Subcutaneous abdominal adipose tissue (tissue), 5 donors: ENCODE measurements around the gene LIN28B.
"Not testable (repeated sequence)": the region's sequence is repeated elsewhere in the genome, so short reads cannot be mapped to it uniquely, and the experiment has no call there.

Source experiments
- H3K27ac ChIP-seq: one replicate; pipeline ENCODE4 v1.7.0; 2013; ENCODE audit warnings: low read depth, mild to moderate bottlenecking, inconsistent platforms, low read length, moderate library complexity
- H3K27me3 ChIP-seq, 5 donors: one replicate each; pipeline ENCODE4 v1.7.0; 2013; ENCODE audit warnings: low read length in 5 of 5, inconsistent platforms in 1 of 5; ENCODE audit not compliant: control insufficient read depth in 5 of 5, insufficient read depth in 4 of 5
- H3K36me3 ChIP-seq, 5 donors: one replicate each; pipeline ENCODE4 v1.7.0; 2013; ENCODE audit warnings: low read length in 5 of 5; ENCODE audit not compliant: control insufficient read depth in 5 of 5, insufficient read depth in 5 of 5
- H3K4me1 ChIP-seq, 5 donors: one replicate each; pipeline ENCODE4 v1.7.0; 2013; ENCODE audit warnings: low read length in 5 of 5, mild to moderate bottlenecking in 3 of 5, moderate library complexity in 1 of 5; ENCODE audit not compliant: control insufficient read depth in 5 of 5, insufficient read depth in 5 of 5
- H3K4me3 ChIP-seq, 5 donors: one replicate each; pipeline ENCODE4 v1.7.0; 2013; ENCODE audit warnings: low read length in 5 of 5, low read depth in 1 of 5
- H3K9ac ChIP-seq, 5 donors: one replicate each; pipeline ENCODE4 v1.7.0; 2013; ENCODE audit warnings: low read length in 5 of 5, mild to moderate bottlenecking in 4 of 5, moderate library complexity in 3 of 5
- H3K9me3 ChIP-seq, 5 donors: one replicate each; pipeline ENCODE4 v1.7.0; 2013; ENCODE audit warnings: low read length in 5 of 5; ENCODE audit not compliant: control insufficient read depth in 5 of 5
- donor health status: healthy.
- donor health status: healthy.
- donor health status: healthy.
- donor health status: healthy.
- donor health status: healthy.

Gene LIN28B

DNA sequence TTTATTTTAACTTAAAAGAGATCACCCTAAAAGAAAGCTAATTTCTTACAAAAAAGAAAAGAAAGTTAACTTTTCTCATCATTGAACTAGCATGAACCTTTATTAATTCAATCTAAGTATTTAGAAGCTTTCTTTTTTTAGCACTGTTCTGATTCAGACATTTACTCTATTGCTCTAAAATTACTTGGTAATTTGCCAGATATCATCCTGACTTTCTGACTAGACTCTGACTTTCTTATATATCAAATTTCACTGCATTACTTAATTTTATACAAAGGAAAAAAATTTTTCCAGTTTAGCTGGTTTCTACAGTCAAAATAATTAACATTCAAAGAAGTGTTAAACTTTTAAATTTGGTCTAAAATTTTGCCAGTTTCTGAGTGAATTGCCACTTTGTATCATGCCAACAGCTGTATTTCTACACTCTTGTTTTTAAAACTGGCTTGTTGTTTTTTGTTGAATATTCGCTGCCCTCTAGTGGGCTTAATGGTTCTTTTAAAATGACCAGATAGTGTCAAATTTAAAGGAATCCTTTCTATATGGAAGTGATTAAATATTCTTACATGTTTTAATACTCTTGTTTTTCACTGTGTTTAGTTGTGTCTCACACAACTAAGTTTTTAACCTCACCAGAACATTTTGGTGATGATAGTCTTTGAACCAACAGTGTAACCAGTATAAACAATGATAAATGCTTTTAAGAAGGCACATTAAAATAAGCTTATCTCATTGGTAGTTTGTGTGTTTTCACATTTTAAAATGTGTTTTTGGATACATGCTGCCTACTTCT, 120.9 kb downstream of the LIN28B start:
- Histone ChIP-seq H3K27me3 (peaks cover 0 to 3% (median 0%) of the 10 kb centered on the region in 5 donors), H3K4me3 (no peak overlapping the region), H3K9ac (peak overlapping the region in 1 of 5 donors; percentile 8), H3K4me1 (peaks cover 0 to 3% (median 0%) of the 10 kb centered on the region in 5 donors), H3K9me3 (no peaks in the 10 kb centered on the region), H3K36me3 (no peaks in the 10 kb centered on the region), H3K27ac (no peak overlapping the region)

DNA sequence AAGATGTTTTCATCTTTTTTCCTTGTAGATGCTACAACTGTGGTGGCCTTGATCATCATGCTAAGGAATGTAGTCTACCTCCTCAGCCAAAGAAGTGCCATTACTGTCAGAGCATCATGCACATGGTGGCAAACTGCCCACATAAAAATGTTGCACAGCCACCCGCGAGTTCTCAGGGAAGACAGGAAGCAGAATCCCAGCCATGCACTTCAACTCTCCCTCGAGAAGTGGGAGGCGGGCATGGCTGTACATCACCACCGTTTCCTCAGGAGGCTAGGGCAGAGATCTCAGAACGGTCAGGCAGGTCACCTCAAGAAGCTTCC, 121.4 kb downstream of the LIN28B start:
- Histone ChIP-seq H3K36me3 (no peaks in the 10 kb centered on the region), H3K4me3 (no peak overlapping the region), H3K4me1 (peaks cover 0 to 3% (median 0%) of the 10 kb centered on the region in 5 donors), H3K9ac (peak overlapping the region in 1 of 5 donors; percentile 8), H3K9me3 (no peaks in the 10 kb centered on the region), H3K27me3 (peaks cover 0 to 3% (median 0%) of the 10 kb centered on the region in 5 donors), H3K27ac (no peak overlapping the region)

- Histone ChIP-seq H3K9me3 (no peaks in the 10 kb centered on the region), H3K9ac (no peak overlapping the region), H3K4me3 (no peak overlapping the region), H3K4me1 (peaks cover 0 to 3% (median 0%) of the 10 kb centered on the region in 5 donors), H3K27ac (no peak overlapping the region), H3K36me3 (no peaks in the 10 kb centered on the region), H3K27me3 (peaks cover 0 to 3% (median 0%) of the 10 kb centered on the region in 5 donors)
These were observed 123.4 kb downstream of the LIN28B start for GRCh38 chr6:105080279-105080678.

DNA sequence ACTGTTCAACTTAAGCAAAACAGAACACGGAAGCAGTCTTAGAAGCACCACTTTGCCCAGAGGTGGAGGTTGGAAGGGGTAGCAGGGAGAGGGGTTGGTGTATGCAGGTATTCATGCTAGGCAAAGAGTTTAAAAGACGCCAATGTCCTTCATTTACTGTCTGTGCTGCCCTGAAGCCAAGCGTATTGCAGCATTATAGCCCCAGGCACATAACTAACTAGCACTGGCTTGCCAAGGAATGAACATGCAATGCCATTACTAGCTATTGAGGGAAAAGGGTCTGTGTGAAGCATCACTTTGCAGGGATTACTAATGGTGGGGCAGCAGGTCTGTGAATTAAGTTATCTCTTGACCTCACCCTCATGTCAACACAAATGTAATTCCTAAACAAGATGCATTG, 124.8 kb downstream of the LIN28B start:
- not testable (repeated sequence) for H3K27me3 ChIP-seq, H3K4me1 ChIP-seq

GRCh38 chr6:105087571-105088211, 130.8 kb downstream of the LIN28B start:
- no peak overlapping the region for H3K9ac ChIP-seq
- no peaks in the 10 kb centered on the region for H3K4me1 ChIP-seq
- no peaks in the 10 kb centered on the region for H3K27me3 ChIP-seq
- no peaks in the 10 kb centered on the region for H3K9me3 ChIP-seq
- no peak overlapping the region for H3K27ac ChIP-seq
- H3K4me3 ChIP-seq, result no peak overlapping the region
- no peaks in the 10 kb centered on the region for H3K36me3 ChIP-seq

More for the DNA sequence above, 124.8 kb downstream of the LIN28B start:
- not testable (repeated sequence) for H3K9ac ChIP-seq, H3K9me3 ChIP-seq, H3K4me3 ChIP-seq, H3K27ac ChIP-seq, H3K36me3 ChIP-seq

GRCh38 chr6:105091140-105091829, 134.4 kb downstream of the LIN28B start:
- Histone ChIP-seq H3K9ac (no peak overlapping the region), H3K4me3 (no peak overlapping the region), H3K27ac (no peak overlapping the region), H3K4me1 (no peaks in the 10 kb centered on the region), H3K36me3 (no peaks in the 10 kb centered on the region), H3K9me3 (no peaks in the 10 kb centered on the region), H3K27me3 (no peaks in the 10 kb centered on the region)

- H3K27me3 ChIP-seq, result no peaks in the 10 kb centered on the region
- no peak overlapping the region for H3K9ac ChIP-seq
- no peak overlapping the region for H3K4me3 ChIP-seq
- peaks cover 0 to 8% (median 0%) of the 10 kb centered on the region in 5 donors for H3K36me3 ChIP-seq
- no peak overlapping the region for H3K27ac ChIP-seq
- no peaks in the 10 kb centered on the region for H3K4me1 ChIP-seq
- H3K9me3 ChIP-seq, result no peaks in the 10 kb centered on the region
These were observed 137.3 kb downstream of the LIN28B start for GRCh38 chr6:105094133-105094640.

GRCh38 chr6:105095139-105095538, 138.2 kb downstream of the LIN28B start:
- no peak overlapping the region for H3K9ac ChIP-seq

DNA sequence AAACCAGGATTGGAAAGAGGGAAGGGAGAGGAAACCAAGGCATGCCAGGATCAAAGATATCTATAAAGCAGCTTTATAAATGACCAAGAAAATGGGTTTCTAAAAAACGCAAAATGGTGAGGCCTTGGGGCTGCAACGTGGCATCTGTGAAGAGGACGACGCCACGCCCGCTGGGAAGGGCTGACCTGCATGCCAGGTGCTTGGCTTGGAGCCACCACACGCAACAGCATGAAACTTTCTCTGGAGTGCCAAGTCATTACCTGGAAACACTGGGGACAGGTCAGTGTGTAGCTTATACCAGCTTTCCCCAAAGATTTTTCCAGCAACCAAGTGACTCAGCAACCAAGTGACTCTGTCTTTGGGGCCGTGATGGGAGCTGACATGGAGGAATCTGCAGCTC, 140.4 kb downstream of the LIN28B start:
- Histone ChIP-seq H3K9ac (no peak overlapping the region), H3K27ac (no peak overlapping the region), H3K4me1 (no peaks in the 10 kb centered on the region), H3K9me3 (no peaks in the 10 kb centered on the region), H3K27me3 (no peaks in the 10 kb centered on the region), H3K4me3 (no peak overlapping the region), H3K36me3 (peaks cover 0 to 18% (median 2%) of the 10 kb centered on the region in 5 donors)

More at GRCh38 chr6:105095139-105095538, 138.2 kb downstream of the LIN28B start:
- Histone ChIP-seq H3K27ac (no peak overlapping the region), H3K9me3 (no peaks in the 10 kb centered on the region), H3K36me3 (peaks cover 0 to 15% (median 2%) of the 10 kb centered on the region in 5 donors), H3K4me3 (no peak overlapping the region), H3K27me3 (no peaks in the 10 kb centered on the region), H3K4me1 (no peaks in the 10 kb centered on the region)

GRCh38 chr6:105099371-105099770, 142.5 kb downstream of the LIN28B start:
- Histone ChIP-seq H3K27me3 (no peaks in the 10 kb centered on the region), H3K27ac (no peak overlapping the region), H3K9me3 (no peaks in the 10 kb centered on the region), H3K9ac (no peak overlapping the region), H3K36me3 (peaks cover 0 to 18% (median 2%) of the 10 kb centered on the region in 5 donors), H3K4me3 (no peak overlapping the region), H3K4me1 (no peaks in the 10 kb centered on the region)
